Mucosa of descending colon (tissue), 3 donors: ENCODE measurements around the gene UBFD1. TPM values are rescaled to one million over a fixed set of nuclear protein-coding genes. Genes with fewer than 3 reads are reported as not detected.

Source experiments
- ATAC-seq: fragments of 200-7000 bp; cut with Tn5 transposase; one replicate; pipeline ENCODE4 v1.9.1; 2020; ENCODE audit warnings: mild to moderate bottlenecking, moderate library complexity
- DNase-seq, 3 donors: peaks; one replicate each; pipeline ENCODE4 v3.0.0-alpha.2; 2020
- H3K36me3 ChIP-seq: fragments of 200-600 bp; one replicate; pipeline ENCODE4 v1.8.0; 2021; ENCODE audit warnings: low read depth, mild to moderate bottlenecking
- H3K4me1 ChIP-seq: fragments of 200-600 bp; one replicate; pipeline ENCODE4 v1.8.0; 2021; ENCODE audit warnings: low read depth, mild to moderate bottlenecking
- H3K4me3 ChIP-seq: fragments of 200-600 bp; one replicate; pipeline ENCODE4 v1.8.0; 2021; ENCODE audit warnings: mild to moderate bottlenecking
- H3K9me3 ChIP-seq: fragments of 200-600 bp; one replicate; pipeline ENCODE4 v1.8.0; 2021; ENCODE audit warnings: mild to moderate bottlenecking
- CTCF ChIP-seq: fragments of 200-600 bp; IDR thresholded peaks from one replicate; pipeline ENCODE4 v1.8.0; 2022; ENCODE audit warnings: antibody characterized with exemption, mild to moderate bottlenecking
- intact Hi-C, 2 donors: fragments of 100-400 bp; cut with DNase I in 1 of 2; cut with micrococcal nuclease in 1 of 2; formaldehyde crosslinking; loops; one replicate each; pipeline versions ENCODE4 v1.11.0 to v1.11.1; 2022; cut with DNase I, micrococcal nuclease
- total RNA-seq, 3 donors: library from RNA; stranded (reverse); fragmentation: NEBNext Ultra II Directional in 2 of 3; extraction: Animal tissue kit (Norgen Biotek cat#: 25700) in 2 of 3; gene quantifications; one replicate each; pipeline versions ENCODE4 v1.2.1 to v1.2.4, GENCODE V29; 2021 to 2023
- donor health status: DM: no; HTN: no; CAD: no; lungs with moderate emphysema.
- donor health status: DM: no; HTN: no; CAD: no.
- donor health status: DM: no; HTN: yes; CAD: no.

The UBFD1 gene
- total RNA-seq, 3 donors from 2014 or later: 27.8 to 38.3 (median 28.5) TPM

GRCh38 chr16:23552161-23552560 is 5.4 kb upstream of the UBFD1 start:
- ATAC-seq (no peak), DNase-seq (no peak)
- Histone ChIP-seq H3K4me1 (peaks cover 6% of the 10 kb centered on the region), H3K4me3 (no peak overlapping the region), H3K9me3 (no peaks in the 10 kb centered on the region), H3K36me3 (peaks cover 8% of the 10 kb centered on the region)
- TF ChIP-seq CTCF: no peak
- intact Hi-C loops: no loop called here

- TF ChIP-seq CTCF: no peak
- no peak for ATAC-seq
- no peak for DNase-seq
- peaks cover 9% of the 10 kb centered on the region for H3K4me1 ChIP-seq
- H3K9me3 ChIP-seq: no peaks in the 10 kb centered on the region
- H3K4me3 ChIP-seq: no peak overlapping the region
- peaks cover 7% of the 10 kb centered on the region for H3K36me3 ChIP-seq
- intact Hi-C loops: no loop called here
Measured at GRCh38 chr16:23554536-23554935, 3.0 kb upstream of the UBFD1 start.

GRCh38 chr16:23557779-23558702 is 514 bp downstream of the UBFD1 start:
- no peak for TF ChIP-seq CTCF
- Histone ChIP-seq H3K4me3 (peak overlapping the region; percentile 98), H3K36me3 (peaks cover 4% of the 10 kb centered on the region), H3K9me3 (no peaks in the 10 kb centered on the region), H3K4me1 (peaks cover 9% of the 10 kb centered on the region)
- ATAC-seq (peak; percentile 15), DNase-seq (peak in 1 of 3 donors; percentile 32)
- intact Hi-C loops: no loop called here

GRCh38 chr16:23561586-23561985 is 4.1 kb downstream of the UBFD1 start:
- no peak for TF ChIP-seq CTCF
- Histone ChIP-seq H3K9me3 (no peaks in the 10 kb centered on the region), H3K4me1 (peaks cover 3% of the 10 kb centered on the region), H3K36me3 (peaks cover 4% of the 10 kb centered on the region), H3K4me3 (no peak overlapping the region)
- DNase-seq: no peak
- no peak for ATAC-seq
- intact Hi-C loops: no loop called here

- ATAC-seq (no peak), DNase-seq (no peak)
- TF ChIP-seq CTCF: no peak
- peaks cover 3% of the 10 kb centered on the region for H3K4me1 ChIP-seq
- H3K9me3 ChIP-seq: no peaks in the 10 kb centered on the region
- no peak overlapping the region for H3K4me3 ChIP-seq
- intact Hi-C loops: no loop called here
- peaks cover 1% of the 10 kb centered on the region for H3K36me3 ChIP-seq
Measured at GRCh38 chr16:23562505-23562904, 5.0 kb downstream of the UBFD1 start.
